C4-2B (cell line): ENCODE measurements around the gene TAOK3.
A peak's percentile ranks its signal among the peaks of the same experiment; 100 is the strongest.
"Not testable (repeated sequence)": the region's sequence is repeated elsewhere in the genome, so short reads cannot be mapped to it uniquely, and the experiment has no call there.

Experiments used
- H3K27ac ChIP-seq: fragments of 450-650 bp; 2 replicates; pipeline ENCODE4 v1.5.1; 2017
- ZFX ChIP-seq: fragments of 450-650 bp; IDR thresholded peaks from 2 replicates; pipeline ENCODE4 v1.6.1; 2017
- TF ChIP-seq, protein P1 (sequence below): fragments of 450-650 bp; conservative IDR thresholded peaks from 2 replicates; pipeline ENCODE4 v1.5.1; 2017; ENCODE audit warnings: mild to moderate bottlenecking

TAOK3 gene

GRCh38 chr12:118372541-118373495 is at the start of gene TAOK3:
Gene TAOK3, minus strand, starts transcription at chr12:118372907. Its CDS starts 117,340 bp downstream, at chr12:118255567.
- no peak for TF ChIP-seq ZFX
- TF ChIP-seq, protein P1, sequence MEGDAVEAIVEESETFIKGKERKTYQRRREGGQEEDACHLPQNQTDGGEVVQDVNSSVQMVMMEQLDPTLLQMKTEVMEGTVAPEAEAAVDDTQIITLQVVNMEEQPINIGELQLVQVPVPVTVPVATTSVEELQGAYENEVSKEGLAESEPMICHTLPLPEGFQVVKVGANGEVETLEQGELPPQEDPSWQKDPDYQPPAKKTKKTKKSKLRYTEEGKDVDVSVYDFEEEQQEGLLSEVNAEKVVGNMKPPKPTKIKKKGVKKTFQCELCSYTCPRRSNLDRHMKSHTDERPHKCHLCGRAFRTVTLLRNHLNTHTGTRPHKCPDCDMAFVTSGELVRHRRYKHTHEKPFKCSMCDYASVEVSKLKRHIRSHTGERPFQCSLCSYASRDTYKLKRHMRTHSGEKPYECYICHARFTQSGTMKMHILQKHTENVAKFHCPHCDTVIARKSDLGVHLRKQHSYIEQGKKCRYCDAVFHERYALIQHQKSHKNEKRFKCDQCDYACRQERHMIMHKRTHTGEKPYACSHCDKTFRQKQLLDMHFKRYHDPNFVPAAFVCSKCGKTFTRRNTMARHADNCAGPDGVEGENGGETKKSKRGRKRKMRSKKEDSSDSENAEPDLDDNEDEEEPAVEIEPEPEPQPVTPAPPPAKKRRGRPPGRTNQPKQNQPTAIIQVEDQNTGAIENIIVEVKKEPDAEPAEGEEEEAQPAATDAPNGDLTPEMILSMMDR, result no peak
- peak within 1 kb of the TSS; percentile 99 for H3K27ac ChIP-seq

DNA sequence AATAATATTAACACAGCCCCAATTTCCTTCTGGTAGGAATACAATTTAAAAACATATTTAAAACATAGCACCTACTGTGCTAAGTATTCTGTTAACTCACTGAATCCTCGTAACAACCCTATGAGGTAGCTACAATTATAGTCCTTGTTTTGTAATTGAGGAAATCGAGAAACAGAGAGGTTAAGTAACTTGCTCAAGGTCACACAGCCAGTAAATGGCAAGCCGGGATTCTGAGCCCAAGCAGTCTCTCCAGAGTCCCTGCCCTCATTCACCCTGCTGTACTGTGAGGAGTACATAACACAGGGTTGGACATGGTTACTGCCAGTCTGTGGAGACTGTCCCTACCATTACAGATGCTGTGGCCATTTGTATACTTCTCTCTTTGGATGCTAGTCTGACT is 48.0 kb upstream of the TAOK3 start:
- TF ChIP-seq, protein P1, result no peak
- TF ChIP-seq ZFX, result no peak
- no peak overlapping the region for H3K27ac ChIP-seq

DNA sequence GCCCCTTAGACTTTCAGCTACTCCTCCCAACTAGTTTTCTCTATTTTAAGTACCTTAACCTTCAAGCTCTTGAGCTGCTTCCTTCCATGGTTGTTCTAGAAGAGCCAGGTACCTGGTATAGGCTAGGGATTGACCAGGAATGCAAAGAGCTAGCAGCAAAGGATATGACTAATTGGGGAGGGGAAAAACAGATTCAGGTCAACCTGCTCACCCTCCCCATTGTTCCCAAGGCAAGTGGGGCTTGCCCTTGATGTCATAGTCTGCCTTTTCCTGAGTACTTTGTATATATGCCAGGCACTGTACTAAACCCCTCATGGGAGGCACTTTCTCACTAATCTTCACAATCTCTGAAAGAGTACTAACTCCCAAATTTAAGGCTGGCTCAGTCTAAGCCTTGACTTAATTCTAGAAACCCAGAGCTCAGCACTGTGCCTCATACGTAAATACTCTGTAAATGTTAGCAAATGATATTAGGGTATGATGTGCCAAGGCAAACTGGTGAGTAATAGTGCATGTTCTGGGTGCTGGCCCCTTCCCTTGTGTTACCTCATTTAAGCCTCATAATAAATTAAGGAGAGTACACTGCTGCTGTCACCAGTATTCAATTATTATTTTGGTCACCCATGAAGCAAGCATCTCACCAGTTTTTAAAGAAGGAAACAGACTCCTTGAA is 45.8 kb upstream of the TAOK3 start:
- no peak overlapping the region for H3K27ac ChIP-seq
- TF ChIP-seq ZFX, result no peak
- TF ChIP-seq, protein P1, result no peak

- H3K27ac ChIP-seq, result no peak overlapping the region
- no peak for TF ChIP-seq ZFX
- TF ChIP-seq, protein P1, result no peak
Observed at GRCh38 chr12:118417942-118418341, 45.2 kb upstream of the TAOK3 start.

- H3K27ac ChIP-seq, result no peak overlapping the region
- no peak for TF ChIP-seq ZFX
- TF ChIP-seq, protein P1, result no peak
Observed at GRCh38 chr12:118409834-118410233, 37.1 kb upstream of the TAOK3 start.

DNA sequence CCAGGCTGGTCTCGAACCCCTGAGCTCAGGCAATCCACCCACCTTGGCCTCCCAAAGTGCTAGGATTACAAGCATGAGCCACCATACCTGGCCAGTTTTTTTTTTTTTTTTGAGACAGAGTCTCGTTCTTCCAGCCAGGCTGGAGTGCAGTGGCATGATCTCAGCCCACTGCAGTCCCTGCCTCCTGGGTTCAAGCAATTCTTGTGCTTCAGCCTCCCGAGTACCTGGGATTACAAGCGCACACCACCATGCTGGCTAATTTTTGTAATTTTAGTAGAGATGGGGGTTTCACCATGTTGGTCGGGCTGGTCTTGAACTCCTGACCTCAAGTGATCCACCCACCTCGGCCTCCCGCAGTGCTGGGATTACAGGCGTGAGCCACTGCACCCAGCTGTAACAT is 35.5 kb upstream of the TAOK3 start:
- not testable (repeated sequence) for H3K27ac ChIP-seq

DNA sequence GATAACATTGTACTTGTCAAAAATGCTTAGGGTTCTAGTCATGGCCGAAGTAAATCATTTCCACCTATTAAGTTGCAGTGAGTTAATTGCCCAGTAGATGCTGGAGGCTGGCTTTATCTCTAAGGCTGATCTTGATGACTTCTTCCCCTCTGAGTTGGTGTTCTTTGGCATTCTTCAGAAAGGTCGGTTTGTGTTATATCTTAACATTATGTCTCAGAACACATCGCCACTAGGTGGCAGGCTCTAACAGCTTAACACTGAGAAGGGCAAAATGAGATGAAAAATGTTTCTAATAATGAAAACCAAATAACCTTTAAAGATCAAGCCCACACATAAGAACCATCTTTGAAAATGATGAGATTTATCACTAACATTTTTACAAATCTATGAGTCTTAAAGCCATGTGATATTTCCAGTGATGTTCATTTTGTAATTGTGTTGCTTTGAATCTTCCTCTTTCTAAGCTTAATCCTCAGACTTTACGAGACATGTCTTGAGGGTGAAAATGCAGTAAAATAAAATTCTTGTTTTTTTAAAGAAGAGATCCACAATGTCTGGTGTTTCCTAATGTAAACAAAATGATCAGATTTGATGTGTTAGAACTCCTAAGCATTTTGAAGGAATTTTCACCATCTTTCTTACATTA is 32.3 kb upstream of the TAOK3 start:
- TF ChIP-seq, protein P1, result peak; percentile 84
- TF ChIP-seq ZFX, result no peak
- no peak overlapping the region for H3K27ac ChIP-seq
